GM18508 (cell line): Measurements from ENCODE around the gene GABRR1.

Experiments
- ATAC-seq: cut with Tn5 transposase; IDR thresholded peaks from one replicate; pipeline ENCODE4 v1.9.1; 2021; ENCODE audit warnings: moderate number of reproducible peaks; ENCODE audit not compliant: insufficient read depth, unreplicated experiment

Gene GABRR1

DNA sequence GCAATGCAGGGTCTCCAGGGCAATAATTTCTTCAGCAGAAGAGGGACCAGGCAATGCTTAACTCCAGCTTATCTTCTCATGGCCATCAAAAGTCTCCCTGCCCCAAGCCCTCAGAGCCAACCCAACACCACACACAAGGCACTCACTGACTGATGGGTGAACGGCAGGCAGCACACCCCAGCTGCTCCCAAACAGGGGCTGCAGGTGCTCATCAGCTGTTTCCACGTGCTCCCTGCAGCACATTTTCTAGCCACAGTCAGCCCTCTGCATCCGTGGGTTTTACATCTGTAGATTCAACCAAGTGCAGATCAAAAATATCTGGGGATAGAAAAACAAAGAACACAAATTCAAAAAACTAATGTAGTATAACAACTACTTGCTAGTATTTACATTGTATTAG is 4.0 kb upstream of the GABRR1 start:
- ATAC-seq, result no peak

DNA sequence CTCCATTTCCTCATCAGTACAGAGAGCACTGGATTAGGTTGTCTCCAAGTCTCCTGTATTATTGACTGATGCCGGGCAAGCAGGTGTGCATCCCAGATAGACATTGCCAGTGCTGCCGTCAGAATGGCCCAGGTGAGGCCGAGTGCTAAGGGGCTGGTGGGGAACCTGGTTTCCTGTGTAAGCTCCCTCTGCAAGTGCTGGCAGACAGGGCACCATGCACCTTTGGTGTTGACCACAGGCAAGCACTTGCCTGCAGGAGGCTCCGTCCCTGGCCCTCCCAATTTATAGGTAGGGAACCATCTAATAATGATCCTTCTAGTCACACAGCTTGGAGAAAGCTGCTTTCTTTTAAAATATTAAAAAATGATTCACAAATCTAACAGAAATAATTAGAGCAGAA is 747 bp downstream of the GABRR1 start:
- no peak for ATAC-seq

DNA sequence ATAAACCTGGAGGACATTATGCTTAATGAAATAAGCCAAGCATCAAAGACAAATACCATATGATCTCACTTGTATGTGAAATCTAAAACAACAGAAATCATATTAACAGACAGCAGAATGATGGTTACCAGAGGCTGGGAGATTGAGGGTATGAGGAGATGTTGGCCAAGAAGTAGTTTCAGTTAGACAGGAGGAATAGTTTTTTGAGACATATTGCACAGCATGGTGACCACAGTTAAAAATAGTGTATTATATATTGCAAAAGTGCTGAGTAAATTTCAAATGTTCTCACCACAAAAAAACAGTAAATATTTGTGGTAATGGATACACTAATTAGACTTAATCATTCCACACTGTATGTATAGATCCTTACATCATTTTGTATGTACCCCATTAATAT is 1.8 kb downstream of the GABRR1 start:
- ATAC-seq, result no peak

DNA sequence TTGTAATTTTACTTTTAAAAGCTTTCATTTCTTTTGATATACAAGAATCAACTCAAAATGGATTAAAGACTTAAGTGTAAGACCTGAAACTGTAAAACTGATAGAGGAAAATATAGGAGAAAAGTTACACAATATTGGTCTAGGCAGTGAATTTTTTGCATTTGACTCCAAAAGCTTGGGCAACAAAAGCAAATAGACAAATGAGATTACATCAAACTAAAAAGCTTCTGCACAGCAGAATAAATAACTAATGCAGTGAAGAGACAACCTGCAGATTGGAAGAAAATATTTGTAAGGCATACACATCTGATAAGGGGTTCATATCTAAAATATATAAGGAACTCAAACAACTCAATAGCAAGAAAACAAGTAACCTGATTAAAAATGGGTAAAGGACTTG is 3.0 kb downstream of the GABRR1 start:
- no peak for ATAC-seq

DNA sequence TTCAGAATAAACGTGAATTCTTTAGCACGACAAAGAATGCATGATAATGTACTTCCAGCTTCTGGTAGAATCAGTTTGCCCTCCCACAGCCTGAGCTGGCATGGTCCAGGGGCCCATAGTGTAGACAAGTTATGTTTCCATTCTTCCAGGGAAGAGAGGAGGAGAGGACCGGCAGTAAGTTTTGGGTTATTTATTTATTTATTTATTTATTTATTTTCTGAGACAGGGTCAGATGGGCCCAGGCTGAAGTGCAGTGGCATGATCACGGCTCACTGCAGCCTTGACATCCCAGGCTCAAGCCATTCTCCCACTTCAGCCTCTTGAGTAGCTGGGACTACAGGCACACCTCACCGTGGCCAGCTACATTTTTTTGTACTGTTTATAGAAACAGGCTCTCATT is 4.7 kb downstream of the GABRR1 start:
- no peak for ATAC-seq

DNA sequence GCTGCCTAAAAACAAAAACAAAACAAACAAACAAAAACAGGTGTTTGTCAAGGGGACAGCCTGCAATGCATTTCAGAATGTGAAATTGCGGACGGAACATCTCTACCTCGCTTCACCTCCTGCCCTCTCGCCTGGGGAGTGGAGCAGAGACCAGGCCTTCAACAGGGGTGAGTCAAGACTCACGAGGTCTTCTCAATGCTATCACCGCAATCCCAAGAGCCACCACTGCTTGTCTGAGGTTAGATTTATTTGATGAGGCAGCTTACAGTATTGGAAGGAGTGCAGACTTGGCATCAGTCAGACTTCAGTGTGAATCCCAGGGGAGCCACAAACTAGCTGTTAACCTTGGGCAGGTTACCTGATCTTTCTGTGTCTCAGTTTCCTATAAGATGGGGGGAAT is 7.7 kb downstream of the GABRR1 start:
- ATAC-seq, result no peak

DNA sequence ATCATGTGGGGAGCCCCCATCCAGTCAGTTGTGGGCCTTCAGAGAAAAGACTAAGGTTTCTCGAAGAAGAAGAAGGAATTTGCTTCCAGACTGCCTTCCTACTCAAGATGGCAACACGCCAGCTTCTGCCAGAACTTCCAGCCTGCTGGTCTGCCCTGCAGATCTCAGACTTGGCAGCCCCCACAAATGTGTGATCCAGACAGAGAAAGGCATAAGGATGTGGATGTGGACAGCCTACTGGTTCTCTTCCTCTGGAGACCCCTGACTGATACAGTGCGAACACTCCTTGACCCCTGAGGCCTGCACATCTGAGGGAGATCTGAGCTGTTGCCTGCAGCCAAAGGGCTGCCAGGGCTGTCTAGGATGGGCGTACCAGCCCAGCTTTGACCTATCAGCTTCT is 8.6 kb downstream of the GABRR1 start:
- ATAC-seq, result no peak

DNA sequence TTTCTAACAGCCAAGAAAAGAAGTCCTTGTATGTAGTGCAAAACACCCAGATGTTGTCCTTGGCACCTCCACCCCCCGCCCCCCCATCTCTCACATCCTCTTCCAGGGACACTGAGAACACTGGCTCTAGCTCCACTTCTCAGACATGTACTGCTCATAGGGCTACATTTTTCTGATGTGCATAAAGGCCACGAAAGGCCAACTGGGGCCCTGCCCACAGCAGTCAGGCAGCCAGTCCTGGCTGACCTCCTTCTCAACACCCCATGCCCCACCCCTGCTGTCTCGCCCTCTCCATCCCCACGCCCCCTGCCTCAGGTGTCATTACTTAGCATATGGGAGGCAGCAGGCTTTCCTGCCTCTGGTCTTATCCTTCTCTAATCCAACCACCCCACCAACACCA is 11.3 kb downstream of the GABRR1 start:
- no peak for ATAC-seq

DNA sequence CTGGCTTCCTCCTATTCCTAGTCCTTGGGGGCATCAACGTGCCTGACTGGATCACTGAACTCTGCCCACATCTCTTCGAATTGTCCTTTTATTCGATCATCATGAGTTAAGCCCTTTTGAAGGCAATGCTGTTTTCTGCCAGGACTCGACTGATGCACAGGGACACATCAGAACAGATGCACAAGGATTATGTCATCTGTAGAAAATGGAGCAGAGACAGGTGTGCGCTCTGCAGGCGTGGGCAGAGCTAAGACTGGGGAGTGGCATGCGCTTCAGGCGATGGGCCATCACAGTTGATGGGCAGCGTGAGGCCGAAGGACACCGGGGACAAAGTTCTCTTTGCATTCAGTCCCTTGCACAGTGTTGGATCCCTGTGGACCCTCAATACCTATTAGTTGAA is 13.1 kb downstream of the GABRR1 start:
- no peak for ATAC-seq

DNA sequence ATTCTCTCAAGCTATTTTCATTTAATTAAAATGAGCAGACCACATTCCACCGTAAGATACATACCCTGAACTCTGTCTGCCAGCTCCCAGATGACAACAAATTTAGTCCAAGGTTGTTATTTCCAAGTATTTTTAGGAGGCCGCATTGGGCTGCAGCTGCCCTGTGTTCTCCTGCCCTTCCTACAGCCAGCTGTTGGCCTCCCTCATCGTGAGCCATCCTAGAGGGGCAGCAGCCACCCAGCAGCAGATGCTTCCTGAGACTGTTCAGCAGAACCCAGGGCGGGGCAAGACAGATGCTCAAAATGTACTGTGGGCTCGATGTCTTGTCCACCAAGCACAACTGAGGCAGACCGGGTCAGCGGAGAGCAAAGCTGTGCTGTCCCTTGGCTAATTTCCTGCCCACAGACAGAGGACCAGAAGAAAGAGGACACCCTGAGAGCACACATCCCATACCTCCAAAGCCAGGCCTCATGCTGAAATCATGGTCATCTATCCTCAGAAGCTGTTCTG is 16.4 kb downstream of the GABRR1 start:
- ATAC-seq, result no peak

DNA sequence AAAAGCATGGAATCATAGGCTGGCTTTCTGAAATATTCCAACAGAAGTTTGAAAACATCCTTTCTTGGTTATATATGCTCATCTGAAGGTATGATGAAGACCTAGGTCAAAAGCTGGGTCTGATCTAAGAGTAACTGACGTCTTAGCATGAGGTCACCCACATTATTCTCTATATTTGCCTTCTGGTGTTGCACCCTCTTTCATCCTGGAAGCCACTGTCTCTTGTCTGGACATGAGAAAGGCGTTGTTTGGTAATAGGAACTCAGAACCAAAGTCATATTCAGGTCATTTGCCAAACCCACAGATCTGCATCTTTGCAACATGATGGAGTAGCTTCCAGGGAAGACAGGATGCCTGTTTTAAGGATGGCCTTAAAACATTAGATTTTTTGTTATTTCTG is 17.6 kb downstream of the GABRR1 start:
- no peak for ATAC-seq

DNA sequence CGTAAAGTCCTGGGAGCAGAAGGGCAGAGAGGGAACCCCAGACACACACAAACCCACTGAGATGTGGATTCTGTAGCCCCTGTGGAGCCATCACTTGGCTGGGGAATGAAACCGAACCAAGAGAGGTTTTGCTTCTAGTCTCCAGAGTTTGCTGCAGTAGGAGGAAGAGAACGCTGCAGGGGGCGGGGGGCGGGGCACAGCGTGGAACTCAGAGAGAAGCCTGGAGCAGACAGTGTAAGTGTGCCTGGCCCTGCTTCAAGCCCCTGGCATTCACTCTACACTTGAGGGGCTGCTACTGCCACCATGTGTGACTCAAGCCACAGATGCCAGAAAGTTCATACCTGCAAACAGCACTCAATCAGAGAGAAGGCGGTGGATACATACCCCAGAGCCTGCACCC is 18.9 kb downstream of the GABRR1 start:
- ATAC-seq, result no peak

DNA sequence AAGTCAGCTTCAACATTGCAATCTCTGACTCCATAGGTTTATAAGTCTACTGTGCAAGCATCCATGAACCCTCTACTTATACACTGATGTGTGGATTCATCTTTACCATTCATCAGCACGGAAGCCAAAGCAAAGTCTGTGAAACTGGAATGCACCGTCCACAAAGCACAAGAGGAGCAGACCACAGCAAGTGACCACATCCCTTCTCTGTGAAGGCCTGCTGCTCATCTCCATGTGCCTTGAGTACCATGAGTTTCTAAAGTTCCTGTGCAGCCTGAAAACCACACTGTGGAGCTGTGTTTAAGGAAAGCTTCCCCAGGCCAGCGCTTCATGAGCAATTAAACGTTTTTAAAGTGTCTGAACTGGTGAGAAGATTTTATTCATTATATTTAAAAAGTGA is 20.0 kb downstream of the GABRR1 start:
- no peak for ATAC-seq

DNA sequence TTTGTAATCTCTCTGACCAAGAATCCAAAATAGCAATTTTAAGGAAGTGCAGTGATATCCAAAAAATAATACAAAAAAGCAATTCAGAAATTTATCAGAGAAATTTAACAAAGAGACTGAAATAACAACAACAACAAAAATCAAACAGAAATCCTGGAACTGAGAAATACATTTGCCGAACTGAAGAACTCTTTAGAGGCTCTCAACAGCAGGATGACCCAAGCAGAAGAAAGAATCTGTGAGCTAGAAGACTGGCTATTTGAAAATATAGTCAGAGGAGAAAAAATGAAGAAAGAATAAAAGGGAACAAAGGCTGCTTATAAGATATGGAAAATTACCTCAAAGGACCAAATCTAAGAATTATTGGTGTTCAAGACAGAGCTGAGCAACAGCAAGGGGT is 22.6 kb downstream of the GABRR1 start:
- ATAC-seq, result no peak

DNA sequence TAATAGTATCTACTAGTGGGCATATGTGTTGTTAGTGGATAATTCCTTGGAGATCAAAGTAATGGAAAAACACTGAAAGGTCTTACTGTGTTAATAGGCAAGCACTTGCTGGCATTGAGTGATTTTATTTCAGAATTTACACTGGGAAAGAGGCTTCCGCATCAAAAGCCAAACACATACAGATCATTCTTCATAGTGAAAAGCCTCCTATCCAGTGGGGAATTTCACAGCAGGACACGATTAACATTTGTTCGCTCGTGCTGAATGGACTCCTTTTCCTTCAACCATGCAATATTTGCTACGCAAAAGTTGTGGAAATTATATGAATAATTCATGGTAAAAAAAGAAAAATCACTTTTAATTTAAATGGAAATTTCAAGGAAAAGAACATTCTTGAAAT is 26.4 kb downstream of the GABRR1 start:
- ATAC-seq, result no peak

DNA sequence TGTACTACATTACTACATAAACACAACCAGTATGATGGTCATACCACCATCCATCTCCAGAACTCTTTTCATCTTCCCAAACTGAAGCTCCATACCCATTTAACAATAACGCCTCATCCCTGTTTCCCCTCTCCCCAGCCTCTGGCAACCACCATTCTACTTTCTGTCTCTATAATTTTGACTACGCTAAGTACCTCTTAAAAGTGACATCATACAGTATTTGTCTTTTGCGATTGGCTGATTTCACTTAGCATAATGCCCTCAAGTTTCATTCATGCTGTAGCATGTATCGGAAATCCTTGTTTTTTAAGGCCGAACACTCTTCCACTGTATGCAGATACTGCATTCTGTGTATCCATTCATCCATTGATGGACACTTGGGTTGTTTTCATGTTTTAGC is 29.7 kb downstream of the GABRR1 start:
- ATAC-seq, result no peak

DNA sequence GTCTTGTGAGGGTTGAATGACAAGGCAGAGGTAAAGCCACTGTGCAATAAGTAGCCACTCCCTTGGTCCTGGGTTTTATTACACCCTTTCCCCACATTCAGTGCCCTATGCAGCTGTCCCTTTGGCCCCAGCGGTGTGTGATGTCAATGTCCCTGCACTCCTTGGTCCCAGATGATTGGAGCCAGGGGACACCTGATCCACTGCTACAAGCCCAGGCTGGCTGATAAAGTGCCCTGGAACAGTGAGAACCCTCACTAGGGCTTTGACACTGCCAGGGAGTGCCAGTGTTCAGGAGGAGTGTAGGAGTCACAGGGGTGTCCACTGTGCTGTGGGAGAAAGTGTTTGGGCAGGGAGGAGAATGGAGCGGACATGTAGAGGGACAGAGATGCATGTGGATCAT is 30.4 kb downstream of the GABRR1 start:
- ATAC-seq, result no peak

DNA sequence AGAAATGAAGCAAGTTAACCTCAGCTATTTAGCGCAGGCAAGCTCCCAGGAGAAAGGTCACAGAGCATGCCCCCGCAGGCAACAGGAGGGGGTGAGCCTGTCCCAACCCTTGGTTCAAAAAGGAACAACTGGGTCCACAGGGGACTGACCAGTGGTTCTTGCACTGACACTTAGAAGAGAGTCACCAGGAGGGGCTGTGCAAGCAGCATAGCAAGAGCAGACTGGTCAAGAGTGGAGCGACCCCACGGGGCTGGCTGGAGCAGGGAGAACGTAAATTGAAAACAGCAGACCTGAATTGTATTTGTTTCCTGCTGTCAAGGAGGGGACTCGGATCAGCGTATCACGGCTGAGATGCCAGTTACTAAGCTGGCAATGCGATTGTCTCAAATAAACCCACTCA is 32.8 kb downstream of the GABRR1 start:
- ATAC-seq, result no peak

DNA sequence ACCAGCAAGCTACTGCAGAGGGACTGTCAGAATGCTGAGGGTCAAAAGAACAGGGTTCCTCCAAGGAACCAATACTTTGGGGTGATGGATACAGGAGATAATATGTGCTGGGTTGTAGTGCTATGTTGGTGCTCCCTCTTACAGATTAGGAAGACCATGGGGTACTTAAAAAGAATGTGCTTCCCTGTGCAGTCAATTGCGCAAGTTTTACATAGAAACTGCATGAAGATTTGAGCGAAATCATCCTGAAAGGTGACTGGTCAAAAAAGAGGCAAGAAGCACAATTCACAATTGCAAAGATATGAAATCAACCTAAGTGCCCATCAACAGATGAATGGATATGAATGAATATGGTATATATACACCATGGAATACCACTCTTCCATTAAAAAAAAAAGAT is 33.9 kb downstream of the GABRR1 start:
- no peak for ATAC-seq

DNA sequence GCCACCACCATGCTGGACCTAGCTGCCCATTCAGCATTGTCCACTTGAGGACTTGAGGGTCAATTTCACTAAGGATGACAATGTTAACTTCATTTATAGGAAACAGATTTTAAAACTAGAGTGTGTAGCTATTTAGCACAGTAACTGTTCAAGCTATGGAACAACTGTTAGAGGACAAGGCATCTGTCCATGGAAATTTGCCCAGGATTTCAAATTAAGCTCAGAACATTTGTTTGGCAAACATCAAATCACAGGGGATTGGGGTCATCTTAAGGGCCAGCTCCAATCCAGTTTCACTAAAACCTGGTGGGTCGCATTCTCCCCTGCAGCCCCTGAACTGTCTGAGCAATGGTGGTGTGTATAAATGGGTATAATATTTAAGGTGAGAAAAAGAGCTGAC is 36.2 kb downstream of the GABRR1 start:
- no peak for ATAC-seq

DNA sequence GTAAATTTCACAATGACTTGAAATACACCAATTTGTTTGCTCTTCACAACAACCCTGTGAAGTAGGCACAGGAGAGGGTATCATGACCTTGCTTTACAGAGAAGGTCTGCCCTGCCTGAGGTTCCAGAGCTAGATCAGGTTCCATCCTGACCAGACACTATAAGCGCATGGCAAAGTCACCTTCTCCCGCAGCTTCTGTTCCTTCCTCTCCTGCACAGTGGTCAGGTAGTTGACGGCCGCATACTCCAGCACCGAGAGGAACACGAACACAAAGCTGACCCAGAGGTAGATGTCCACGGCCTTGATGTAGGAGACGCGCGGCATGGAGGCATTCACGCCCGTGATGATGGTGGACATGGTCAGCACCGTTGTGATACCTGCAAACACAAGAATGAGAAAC is 37.0 kb downstream of the GABRR1 start:
- ATAC-seq, result no peak

DNA sequence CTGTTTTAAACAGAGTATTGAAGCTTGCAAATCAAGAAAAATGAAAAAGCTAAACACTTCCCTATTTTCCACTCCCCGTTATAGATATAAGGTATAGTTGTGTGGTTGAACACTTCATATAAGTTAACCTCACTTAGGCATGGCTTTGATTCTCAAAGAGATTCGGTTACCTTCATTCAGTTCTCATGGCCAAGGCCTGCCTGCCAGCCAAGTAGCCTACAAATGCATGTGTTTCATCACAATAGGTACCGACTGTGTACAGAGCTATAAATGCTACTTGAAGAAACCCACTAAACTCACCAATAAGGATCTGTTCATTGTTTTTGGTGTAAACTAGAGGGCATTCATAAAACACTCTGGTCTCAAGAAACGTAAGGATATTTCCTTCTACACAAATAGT is 43.5 kb downstream of the GABRR1 start:
- ATAC-seq, result no peak

DNA sequence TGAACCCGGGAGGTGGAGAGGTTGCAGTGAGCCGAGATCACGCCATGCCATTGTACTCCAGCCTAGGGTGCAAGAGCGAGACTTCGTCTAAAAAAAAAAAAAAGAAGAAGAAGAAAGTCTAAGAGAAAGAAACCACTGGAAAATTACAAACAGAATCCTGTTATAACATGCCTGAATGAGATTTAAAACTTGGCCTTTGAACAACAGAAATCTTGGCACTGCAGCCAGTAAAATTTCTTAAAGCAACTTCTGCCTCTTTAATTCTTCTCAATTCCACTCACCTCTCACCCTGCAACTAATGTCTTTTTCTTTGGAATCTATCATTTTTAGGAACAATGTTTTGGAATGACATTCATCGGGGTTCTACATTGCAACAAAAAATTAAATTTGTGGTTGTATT is 45.0 kb downstream of the GABRR1 start:
- ATAC-seq, result no peak
